ENCODE measurements around the gene PDGFRB. TPM values are rescaled to one million over a fixed set of nuclear protein-coding genes. Genes with fewer than 3 reads are reported as not detected.

Gene PDGFRB
- polyA plus RNA-seq, 1 experiment: 118 TPM

GRCh38 chr5:150138551-150139265, 16.9 kb downstream of the PDGFRB start:
- peak overlapping the region; percentile 41 for H3K4me3 ChIP-seq (ENCODE audit: low read depth, low read length)

GRCh38 chr5:150137997-150138396, 17.6 kb downstream of the PDGFRB start:
- Histone ChIP-seq H3K4me3 (ENCODE audit: low read depth, low read length) (peak overlapping the region; percentile 41), H3K27me3 (ENCODE audit: control insufficient read depth, insufficient read depth, low read length) (no peaks in the 10 kb centered on the region), H3K27ac (ENCODE audit: low read depth, low read length) (peak overlapping the region; percentile 100), H3K9me3 (ENCODE audit: control insufficient read depth, insufficient read depth, low read length) (no peaks in the 10 kb centered on the region; the same call in 1 of the 2 replicates)
- POLR2A ChIA-PET: interaction anchor here (1.1 to 4.0 kb wide), 6 partner anchors 15 to 145 kb away, joined by 3 to 31 read pairs (median 4); partner anchors contain the start of gene PDGFRB
- no peak for TF ChIP-seq CTCF (IDR thresholded peaks at IDR 0.05; ENCODE audit: low read depth, low read length)
- no peak for DNase-seq (ENCODE audit: low read depth, low spot score)
- CTCF ChIA-PET: interaction anchor here (0.7 to 1.9 kb wide), 5 partner anchors 7 to 81 kb away, joined by 3 to 8 read pairs (median 5); partner anchors contain the start of gene PDGFRB

More at GRCh38 chr5:150138551-150139265, 16.9 kb downstream of the PDGFRB start:
- no peaks in the 10 kb centered on the region for H3K27me3 ChIP-seq (ENCODE audit: control insufficient read depth, insufficient read depth, low read length)
- H3K27ac ChIP-seq (ENCODE audit: low read depth, low read length): peak overlapping the region; percentile 100
- no peaks in the 10 kb centered on the region; the same call in 1 of the 2 replicates for H3K9me3 ChIP-seq (ENCODE audit: control insufficient read depth, insufficient read depth, low read length)
- CTCF ChIA-PET: interaction anchor here (0.6 to 1.9 kb wide), 7 partner anchors 8 to 213 kb away, joined by 3 to 8 read pairs (median 5); partner anchors contain the start of gene PDGFRB
- POLR2A ChIA-PET: interaction anchor here (1.1 to 4.0 kb wide), 8 partner anchors 14 to 296 kb away, joined by 3 to 31 read pairs (median 3); partner anchors contain the start of gene PDGFRB
- TF ChIP-seq CTCF (IDR thresholded peaks at IDR 0.05; ENCODE audit: low read depth, low read length): no peak
- DNase-seq (ENCODE audit: low read depth, low spot score): peak; percentile 90

- no peak for DNase-seq (ENCODE audit: low read depth, low spot score)
- H3K4me3 ChIP-seq (ENCODE audit: low read depth, low read length): no peak overlapping the region
- ChIA-PET CTCF (interaction anchor here (0.7 kb wide), 1 partner anchor 18 kb away, joined by 3 read pairs; the partner anchor contains the start of gene PDGFRB), POLR2A (no interaction called here)
- TF ChIP-seq CTCF (IDR thresholded peaks at IDR 0.05; ENCODE audit: low read depth, low read length): no peak
- no peaks in the 10 kb centered on the region; the same call in 1 of the 2 replicates for H3K9me3 ChIP-seq (ENCODE audit: control insufficient read depth, insufficient read depth, low read length)
- H3K27me3 ChIP-seq (ENCODE audit: control insufficient read depth, insufficient read depth, low read length): no peaks in the 10 kb centered on the region
- peak overlapping the region; percentile 100 for H3K27ac ChIP-seq (ENCODE audit: low read depth, low read length)
Measured at GRCh38 chr5:150137168-150137957, 18.3 kb downstream of the PDGFRB start.

GRCh38 chr5:150136305-150137167, 19.1 kb downstream of the PDGFRB start:
- no peak for DNase-seq (ENCODE audit: low read depth, low spot score)
- Histone ChIP-seq H3K27me3 (ENCODE audit: control insufficient read depth, insufficient read depth, low read length) (no peaks in the 10 kb centered on the region), H3K27ac (ENCODE audit: low read depth, low read length) (peak overlapping the region; percentile 100), H3K9me3 (ENCODE audit: control insufficient read depth, insufficient read depth, low read length) (no peaks in the 10 kb centered on the region; the same call in 1 of the 2 replicates), H3K4me3 (ENCODE audit: low read depth, low read length) (no peak overlapping the region)
- no peak for TF ChIP-seq CTCF (IDR thresholded peaks at IDR 0.05; ENCODE audit: low read depth, low read length)
- CTCF ChIA-PET: interaction anchor here (0.7 kb wide), 1 partner anchor 82 kb away, joined by 3 read pairs; no protein-coding TSS in a partner anchor
- POLR2A ChIA-PET: interaction anchor here (1.2 kb wide), 1 partner anchor 9 kb away, joined by 3 read pairs; no protein-coding TSS in a partner anchor

Measured in AG04450 (cell line).